ENCODE results near the gene WNT3A. TPM values are rescaled to one million over a fixed set of nuclear protein-coding genes. Genes with fewer than 3 reads are reported as not detected.

The WNT3A gene
- total RNA-seq, 8 experiments from 2014 or later = 0.05 to 1.3 (median 0.17) TPM; not detected in 1

DNA sequence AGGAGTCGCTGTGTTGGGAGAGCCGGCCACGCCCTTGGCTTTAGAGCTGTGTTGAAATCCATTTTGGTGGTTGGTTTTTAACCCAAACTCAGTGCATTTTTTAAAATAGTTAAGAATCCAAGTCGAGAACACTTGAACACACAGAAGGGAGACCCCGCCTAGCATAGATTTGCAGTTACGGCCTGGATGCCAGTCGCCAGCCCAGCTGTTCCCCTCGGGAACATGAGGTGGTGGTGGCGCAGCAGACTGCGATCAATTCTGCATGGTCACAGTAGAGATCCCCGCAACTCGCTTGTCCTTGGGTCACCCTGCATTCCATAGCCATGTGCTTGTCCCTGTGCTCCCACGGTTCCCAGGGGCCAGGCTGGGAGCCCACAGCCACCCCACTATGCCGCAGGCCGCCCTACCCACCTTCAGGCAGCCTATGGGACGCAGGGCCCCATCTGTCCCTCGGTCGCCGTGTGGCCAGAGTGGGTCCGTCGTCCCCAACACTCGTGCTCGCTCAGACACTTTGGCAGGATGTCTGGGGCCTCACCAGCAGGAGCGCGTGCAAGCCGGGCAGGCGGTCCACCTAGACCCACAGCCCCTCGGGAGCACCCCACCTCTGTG, 91.6 kb downstream of the WNT3A start:
- in situ Hi-C loops (cut with MboI; ENCODE audit: low pct_unique_long_range_greater_than_20kb in 2 of 9, low sequenced_read_pairs in 9 of 9, unreplicated experiment in 9 of 9) = no loop called here
- H3K4me1 ChIP-seq (replicated peaks in 1 of 2) = peaks cover 7% of the 10 kb centered on the region in 2 donors
- no peak overlapping the region for H3K4me3 ChIP-seq
- no peak for ATAC-seq (replicated peaks in 6 of 8)
- H3K27ac ChIP-seq = no peak overlapping the region
- 75 to 100% (median 95%) methylated on average over 1 to 24 of the region's 28 CpGs; no CpG with 5 or more reads in 1 of the 10 experiments for WGBS, 10 experiments

GRCh38 chr1:228099331-228099732, 92.5 kb downstream of the WNT3A start:
- no peak for ATAC-seq (replicated peaks in 6 of 8)
- in situ Hi-C loops (cut with MboI; ENCODE audit: low pct_unique_long_range_greater_than_20kb in 2 of 9, low sequenced_read_pairs in 9 of 9, unreplicated experiment in 9 of 9) = no loop called here

DNA sequence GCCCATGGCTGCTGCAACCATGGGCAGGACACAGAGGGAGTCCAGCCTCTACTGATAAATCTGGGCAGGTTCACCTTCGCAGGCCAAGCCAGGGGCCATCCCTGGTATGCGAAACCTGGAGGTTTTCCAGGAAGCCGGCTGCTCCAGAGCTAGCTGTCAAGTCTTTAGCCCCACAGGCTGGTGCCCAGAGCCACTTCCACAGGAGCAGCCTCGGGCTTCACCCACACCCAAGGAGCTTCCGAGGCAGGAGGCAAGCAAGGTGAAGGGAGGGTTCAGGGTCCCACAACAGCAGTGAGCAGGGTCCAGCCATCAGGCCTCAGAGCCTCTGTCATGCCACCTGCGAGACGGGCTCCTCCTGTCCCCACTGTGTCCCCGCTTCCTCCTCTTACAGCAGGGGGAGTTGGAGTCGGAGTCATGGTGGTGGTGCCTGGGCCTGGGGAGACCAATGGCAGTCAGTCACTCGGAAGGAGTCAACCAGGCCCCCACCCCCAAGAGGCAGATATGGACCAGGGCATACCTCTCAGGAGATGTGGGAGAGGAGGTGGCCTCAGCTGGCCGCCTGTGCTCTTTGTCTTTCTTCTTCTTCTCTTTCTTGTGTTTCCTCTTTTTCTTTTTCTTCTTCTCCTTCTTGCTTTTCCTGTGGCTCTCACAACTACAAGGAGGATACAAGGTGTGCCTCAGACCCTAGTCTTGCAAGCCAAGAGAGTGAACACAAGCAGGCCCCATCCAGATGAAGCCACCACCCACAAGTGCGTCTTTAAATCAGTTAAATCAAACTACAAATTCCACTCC, 94.2 kb downstream of the WNT3A start:
- Histone ChIP-seq H3K27ac (no peak overlapping the region), H3K4me1 (replicated peaks in 1 of 2) (peaks cover 7 to 14% of the 10 kb centered on the region in 2 donors), H3K4me3 (peak overlapping the region in 3 of 5 donors; percentile 60 to 94 (median 75))
- 28 to 100% (median 89%) methylated on average over 1 to 9 of the region's 12 CpGs; no CpG with 5 or more reads in 2 of the 10 experiments for WGBS, 10 experiments
- no peak for ATAC-seq (replicated peaks in 6 of 8)
- in situ Hi-C loops (cut with MboI; ENCODE audit: low pct_unique_long_range_greater_than_20kb in 2 of 9, low sequenced_read_pairs in 9 of 9, unreplicated experiment in 9 of 9) = no loop called here

More at GRCh38 chr1:228099331-228099732, 92.5 kb downstream of the WNT3A start:
- Histone ChIP-seq H3K4me1 (replicated peaks in 1 of 2) (peaks cover 7 to 14% of the 10 kb centered on the region in 2 donors), H3K4me3 (no peak overlapping the region), H3K27ac (no peak overlapping the region)
- WGBS, 10 experiments = 92 to 100% (median 98%) methylated on average over 1 to 4 of the region's 4 CpGs; no CpG with 5 or more reads in 6 of the 10 experiments

DNA sequence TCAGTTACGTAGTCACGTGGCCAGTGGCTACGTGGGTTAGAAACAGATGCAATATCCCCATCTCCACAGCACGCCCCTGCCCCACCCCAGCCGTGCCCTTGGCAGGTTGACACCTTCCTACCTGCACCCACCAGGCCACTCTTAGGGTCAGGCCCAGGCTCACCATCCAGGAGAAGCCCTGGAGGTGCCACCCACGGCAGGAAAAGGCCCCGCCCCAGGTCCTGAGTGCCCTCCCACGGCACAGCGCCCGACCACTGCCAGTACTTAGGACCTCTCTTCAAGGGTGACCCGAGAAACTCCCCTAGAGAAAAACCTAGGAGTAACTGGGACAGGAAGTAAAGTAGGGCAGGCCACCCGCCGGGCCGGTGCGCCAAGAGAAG, 94.8 kb downstream of the WNT3A start:
- Histone ChIP-seq H3K4me3 (peak overlapping the region; percentile 60 to 94 (median 90)), H3K27ac (peak overlapping the region in 1 of 2 donors; percentile 92), H3K4me1 (replicated peaks in 1 of 2) (peaks cover 7 to 14% of the 10 kb centered on the region in 2 donors)
- ATAC-seq (replicated peaks in 6 of 8) = no peak
- in situ Hi-C loops (cut with MboI; ENCODE audit: low pct_unique_long_range_greater_than_20kb in 2 of 9, low sequenced_read_pairs in 9 of 9, unreplicated experiment in 9 of 9) = no loop called here
- WGBS, 10 experiments = 20 to 90% (median 78%) methylated on average over 2 to 10 of the region's 15 CpGs; no CpG with 5 or more reads in 4 of the 10 experiments

DNA sequence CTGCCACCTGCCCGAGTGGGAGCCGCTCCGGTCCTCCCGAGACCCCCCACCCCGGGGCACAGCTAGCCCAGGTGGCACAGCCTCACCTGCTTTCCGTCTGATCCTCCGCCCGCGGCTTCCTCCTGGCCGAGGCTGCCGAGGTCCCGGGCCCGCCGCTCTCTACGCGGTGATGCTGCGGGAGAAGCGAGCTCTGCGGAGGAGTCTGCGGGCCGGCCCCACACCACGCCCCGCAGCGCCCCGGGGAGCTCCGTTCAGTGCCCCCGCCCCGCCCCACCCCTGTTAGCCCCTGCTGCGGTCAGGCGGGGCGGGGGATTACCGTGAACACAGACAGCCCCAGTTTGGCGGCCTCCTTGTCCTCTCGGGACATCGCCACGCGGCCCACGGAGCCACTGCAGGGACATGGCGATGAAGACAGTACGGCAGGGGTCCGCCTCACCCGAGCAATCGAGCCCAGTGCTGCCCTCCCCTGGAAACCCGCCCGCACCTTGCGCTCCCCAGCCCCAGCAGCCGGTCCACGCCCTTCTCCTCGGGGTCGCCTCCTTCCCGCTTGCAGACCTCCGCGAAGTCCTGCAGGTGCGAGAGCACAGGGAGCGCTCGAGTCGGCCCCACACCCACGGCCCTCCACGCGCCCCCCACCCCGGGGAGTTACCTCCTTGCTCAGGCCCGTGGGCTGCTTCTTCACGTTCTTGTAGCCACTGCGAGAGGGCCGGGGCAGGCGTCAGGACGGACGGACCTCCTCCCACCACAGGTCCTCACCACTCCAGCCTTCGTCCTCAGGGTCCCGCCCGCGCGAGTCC, 95.4 kb downstream of the WNT3A start:
- peaks cover 7 to 14% of the 10 kb centered on the region in 2 donors for H3K4me1 ChIP-seq (replicated peaks in 1 of 2)
- in situ Hi-C loops (cut with MboI; ENCODE audit: low pct_unique_long_range_greater_than_20kb in 2 of 9, low sequenced_read_pairs in 9 of 9, unreplicated experiment in 9 of 9) = no loop called here
- WGBS, 10 experiments = 32% methylated on average over 5 of the region's 73 CpGs; no CpG with 5 or more reads in 9 of the 10 experiments
- peak overlapping the region; percentile 60 to 94 (median 90) for H3K4me3 ChIP-seq
- peak overlapping the region; percentile 82 to 92 for H3K27ac ChIP-seq
- ATAC-seq (replicated peaks in 6 of 8) = peak; percentile 16 to 55 (median 43)

- ATAC-seq (replicated peaks in 6 of 8) = peak; percentile 72 to 87 (median 82)
- Histone ChIP-seq H3K4me1 (replicated peaks in 1 of 2) (peaks cover 7 to 14% of the 10 kb centered on the region in 2 donors), H3K27ac (peak within 1 kb of the TSS; percentile 82 to 92), H3K4me3 (peak within 1 kb of the TSS; percentile 60 to 94 (median 90))
- in situ Hi-C loops (cut with MboI; ENCODE audit: low pct_unique_long_range_greater_than_20kb in 2 of 9, low sequenced_read_pairs in 9 of 9, unreplicated experiment in 9 of 9) = no loop called here
- 0% methylated on average over 4 to 41 of the region's 104 CpGs; no CpG with 5 or more reads in 4 of the 10 experiments for WGBS, 10 experiments
These were observed 96.2 kb downstream of the WNT3A start, which contains the start of gene C1orf35 for GRCh38 chr1:228102791-228103620. Gene C1orf35 (minus strand): TSS chr1:228103325. CDS start chr1:228103227, 98 bp downstream.

- Histone ChIP-seq H3K4me1 (replicated peaks in 1 of 2) (peaks cover 12 to 19% of the 10 kb centered on the region in 2 donors), H3K4me3 (no peak overlapping the region), H3K27ac (no peak overlapping the region)
- in situ Hi-C loops (cut with MboI; ENCODE audit: low pct_unique_long_range_greater_than_20kb in 2 of 9, low sequenced_read_pairs in 9 of 9, unreplicated experiment in 9 of 9) = no loop called here
- ATAC-seq (replicated peaks in 6 of 8) = no peak
- WGBS, 10 experiments = 22 to 100% (median 82%) methylated on average over 1 to 5 of the region's 7 CpGs; no CpG with 5 or more reads in 3 of the 10 experiments
These were observed 97.9 kb downstream of the WNT3A start for GRCh38 chr1:228104526-228105269.

- WGBS, 10 experiments = 49 to 100% (median 93%) methylated on average over 1 to 4 of the region's 9 CpGs; no CpG with 5 or more reads in 4 of the 10 experiments
- H3K4me1 ChIP-seq (replicated peaks in 1 of 2) = peaks cover 17 to 24% of the 10 kb centered on the region in 2 donors
- H3K27ac ChIP-seq = no peak overlapping the region
- in situ Hi-C loops (cut with MboI; ENCODE audit: low pct_unique_long_range_greater_than_20kb in 2 of 9, low sequenced_read_pairs in 9 of 9, unreplicated experiment in 9 of 9) = no loop called here
- no peak overlapping the region for H3K4me3 ChIP-seq
- no peak for ATAC-seq (replicated peaks in 6 of 8)
These were observed 98.6 kb downstream of the WNT3A start for GRCh38 chr1:228105270-228105995.

DNA sequence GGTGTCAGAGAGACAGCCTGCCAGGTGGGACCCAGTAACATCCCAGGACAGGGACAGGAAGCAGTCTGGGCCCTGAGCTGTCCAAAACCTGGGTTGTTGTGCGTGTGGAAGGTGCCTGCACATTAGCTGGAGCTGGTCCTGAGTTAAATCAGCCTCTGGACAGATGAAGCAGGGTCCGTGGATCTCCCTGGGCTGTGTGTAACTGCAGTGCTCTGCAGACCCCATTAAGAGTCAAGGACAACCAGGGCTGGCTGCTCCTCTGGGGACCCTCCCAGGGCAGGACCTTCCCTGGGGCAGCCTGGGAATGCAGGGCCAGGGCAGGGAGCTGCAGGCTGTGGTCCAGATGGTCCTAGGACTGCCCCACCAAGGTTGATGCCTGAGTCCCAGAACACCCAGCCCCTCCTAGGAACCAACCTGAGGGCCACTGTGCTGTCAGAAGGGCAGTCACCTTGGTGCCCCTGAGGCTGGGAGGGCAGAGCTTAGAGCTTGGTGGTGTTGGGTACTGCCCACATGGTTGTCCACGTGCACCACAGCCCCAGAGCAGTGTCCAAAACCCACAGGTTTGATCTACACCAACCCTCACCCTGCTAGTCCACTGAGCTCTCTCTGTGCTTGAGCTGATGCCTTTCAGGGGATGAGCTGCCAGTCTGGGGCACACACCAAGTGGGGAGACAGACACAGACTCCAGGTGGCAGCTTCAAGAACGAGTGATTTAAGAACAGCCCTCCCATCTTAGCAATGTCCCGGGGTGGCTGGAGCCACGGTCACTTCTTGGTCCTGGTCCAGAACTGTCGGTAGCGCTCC, 99.4 kb downstream of the WNT3A start:
- WGBS, 10 experiments = 81 to 100% (median 86%) methylated on average over 1 to 7 of the region's 8 CpGs; no CpG with 5 or more reads in 4 of the 10 experiments

GRCh38 chr1:228106800-228107054, 99.9 kb downstream of the WNT3A start:
- ATAC-seq (replicated peaks in 6 of 8) = no peak
- WGBS, 10 experiments = 62 to 100% (median 92%) methylated on average over 1 to 7 of the region's 9 CpGs; no CpG with 5 or more reads in 2 of the 10 experiments
- H3K27ac ChIP-seq = no peak overlapping the region
- in situ Hi-C loops (cut with MboI; ENCODE audit: low pct_unique_long_range_greater_than_20kb in 2 of 9, low sequenced_read_pairs in 9 of 9, unreplicated experiment in 9 of 9) = no loop called here
- H3K4me1 ChIP-seq (replicated peaks in 1 of 2) = peaks cover 15 to 21% of the 10 kb centered on the region in 2 donors
- H3K4me3 ChIP-seq = no peak overlapping the region

More for the DNA sequence above, 99.4 kb downstream of the WNT3A start:
- in situ Hi-C loops (cut with MboI; ENCODE audit: low pct_unique_long_range_greater_than_20kb in 2 of 9, low sequenced_read_pairs in 9 of 9, unreplicated experiment in 9 of 9) = no loop called here
- ATAC-seq (replicated peaks in 6 of 8) = no peak
- no peak overlapping the region for H3K4me3 ChIP-seq
- H3K27ac ChIP-seq = no peak overlapping the region
- H3K4me1 ChIP-seq (replicated peaks in 1 of 2) = peaks cover 19 to 26% of the 10 kb centered on the region in 2 donors
